Measurements from ENCODE around the gene NAA80.

The NAA80 gene
- 1.3 to 5.0 (median 2.4) reads per million in 18 experiments for total RNA-seq

- peak; percentile 99 to 100 for DNase-seq
These were observed at the start of gene NAA80, which contains the start of gene HYAL3 for GRCh38 chr3:50298836-50299637. TSS of gene NAA80 (minus strand) at chr3:50299405. CDS start at chr3:50297463, 1,942 bp downstream. TSS of gene HYAL3 (minus strand) at chr3:50299405. CDS start at chr3:50295602, 3,803 bp downstream.

- peak; percentile 66 to 79 for DNase-seq
These were observed 48.1 kb upstream of the NAA80 start for GRCh38 chr3:50347187-50347813.

GRCh38 chr3:50345586-50346234, 46.5 kb upstream of the NAA80 start, which contains the start of gene ZMYND10:
TSS of gene ZMYND10 (minus strand) at chr3:50345732. CDS start at chr3:50345579, 153 bp downstream.
- peak; percentile 85 to 87 for DNase-seq

- no peak for DNase-seq
These were observed 45.8 kb upstream of the NAA80 start for GRCh38 chr3:50345008-50345407.

- no peak for DNase-seq
These were observed 43.8 kb upstream of the NAA80 start for GRCh38 chr3:50342813-50343633.

GRCh38 chr3:50341996-50342650, 42.9 kb upstream of the NAA80 start:
- no peak for DNase-seq

- no peak for DNase-seq
These were observed 42.3 kb upstream of the NAA80 start for GRCh38 chr3:50341537-50341936.

GRCh38 chr3:50340448-50341329, 41.5 kb upstream of the NAA80 start, which contains the start of gene RASSF1:
TSS of gene RASSF1 (minus strand) at chr3:50340836. CDS start at chr3:50340805, 31 bp downstream.
- DNase-seq: peak; percentile 85 to 87

- no peak for DNase-seq
These were observed 40.9 kb upstream of the NAA80 start for GRCh38 chr3:50340147-50340447.

- no peak for DNase-seq
These were observed 40.4 kb upstream of the NAA80 start for GRCh38 chr3:50339485-50340146.

- DNase-seq: peak; percentile 56 to 64
These were observed 39.8 kb upstream of the NAA80 start for GRCh38 chr3:50338965-50339364.

- peak; percentile 100 for DNase-seq
These were observed 38.1 kb upstream of the NAA80 start for GRCh38 chr3:50337175-50337861.

GRCh38 chr3:50336452-50337174, 37.4 kb upstream of the NAA80 start:
- DNase-seq: no peak

GRCh38 chr3:50334339-50335075, 35.3 kb upstream of the NAA80 start:
- no peak for DNase-seq

GRCh38 chr3:50333744-50334328, 34.6 kb upstream of the NAA80 start:
- DNase-seq: no peak

GRCh38 chr3:50331364-50331907, 32.2 kb upstream of the NAA80 start:
- DNase-seq: no peak

- no peak for DNase-seq
These were observed 31.1 kb upstream of the NAA80 start for GRCh38 chr3:50330330-50330729.

Measured in inflammatory macrophage (primary cell).